Measurements from ENCODE around the gene ZNF185. TPM values are rescaled to one million over a fixed set of nuclear protein-coding genes. Genes with fewer than 3 reads are reported as not detected.
A peak's percentile ranks its signal among the peaks of the same experiment; 100 is the strongest.
"Not testable (repeated sequence)": the region's sequence is repeated elsewhere in the genome, so short reads cannot be mapped to it uniquely, and the experiment has no call there.

The ZNF185 gene
- total RNA-seq, 1 donor from 2014 or later, result 31.8 TPM

- Mint-ChIP-seq H3K4me1 (peaks cover 29% of the 10 kb centered on the region), H3K27ac (no peak overlapping the region), H3K9me3 (peaks cover 7% of the 10 kb centered on the region), H3K36me3 (no peaks in the 10 kb centered on the region), H3K27me3 (ENCODE audit: low read depth) (no peaks in the 10 kb centered on the region), H3K4me3 (no peak overlapping the region)
- DNase-seq (ENCODE audit: low spot score in 2 of 2, unreplicated experiment in 2 of 2), result no peak
- TF ChIP-seq CTCF (IDR thresholded peaks at IDR 0.05; ENCODE audit: unreplicated experiment), result no peak
These were observed 7.2 kb downstream of the ZNF185 start for GRCh38 chrX:152905081-152905420.

GRCh38 chrX:152907084-152907651 is 9.3 kb downstream of the ZNF185 start:
- no peaks in the 10 kb centered on the region for H3K27me3 Mint-ChIP-seq (ENCODE audit: low read depth)
- H3K27ac Mint-ChIP-seq, result peak overlapping the region; percentile 80
- no peak for TF ChIP-seq CTCF (IDR thresholded peaks at IDR 0.05; ENCODE audit: unreplicated experiment)
- DNase-seq (ENCODE audit: low spot score in 2 of 2, unreplicated experiment in 2 of 2), result peak in 1 of 2 experiments; percentile 50
- no peaks in the 10 kb centered on the region for H3K36me3 Mint-ChIP-seq
- no peaks in the 10 kb centered on the region for H3K9me3 Mint-ChIP-seq
- H3K4me1 Mint-ChIP-seq, result peaks cover 23% of the 10 kb centered on the region
- peak overlapping the region; percentile 60 for H3K4me3 Mint-ChIP-seq

GRCh38 chrX:152908486-152908885 is 10.6 kb downstream of the ZNF185 start:
- Mint-ChIP-seq H3K27me3 (ENCODE audit: low read depth) (no peaks in the 10 kb centered on the region), H3K4me1 (peaks cover 18% of the 10 kb centered on the region), H3K9me3 (no peaks in the 10 kb centered on the region), H3K36me3 (no peaks in the 10 kb centered on the region), H3K4me3 (no peak overlapping the region), H3K27ac (no peak overlapping the region)
- no peak for TF ChIP-seq CTCF (IDR thresholded peaks at IDR 0.05; ENCODE audit: unreplicated experiment)
- no peak for DNase-seq (ENCODE audit: low spot score in 2 of 2, unreplicated experiment in 2 of 2)

- H3K4me3 Mint-ChIP-seq; DNase-seq (ENCODE audit: low spot score in 2 of 2, unreplicated experiment in 2 of 2); H3K27ac Mint-ChIP-seq; H3K36me3 Mint-ChIP-seq; H3K9me3 Mint-ChIP-seq; H3K27me3 Mint-ChIP-seq (ENCODE audit: low read depth): not testable (repeated sequence)
- peaks cover 12% of the 10 kb centered on the region for H3K4me1 Mint-ChIP-seq
These were observed 12.2 kb downstream of the ZNF185 start for GRCh38 chrX:152910018-152910417.

GRCh38 chrX:152912106-152912505 is 14.2 kb downstream of the ZNF185 start:
- Mint-ChIP-seq H3K9me3 (peaks cover 3% of the 10 kb centered on the region), H3K27me3 (ENCODE audit: low read depth) (no peaks in the 10 kb centered on the region), H3K4me1 (peaks cover 4% of the 10 kb centered on the region), H3K4me3 (no peak overlapping the region), H3K36me3 (no peaks in the 10 kb centered on the region), H3K27ac (no peak overlapping the region)
- no peak for TF ChIP-seq CTCF (IDR thresholded peaks at IDR 0.05; ENCODE audit: unreplicated experiment)
- no peak for DNase-seq (ENCODE audit: low spot score in 2 of 2, unreplicated experiment in 2 of 2)

- Mint-ChIP-seq H3K36me3 (no peaks in the 10 kb centered on the region), H3K9me3 (peaks cover 3% of the 10 kb centered on the region), H3K4me1 (no peaks in the 10 kb centered on the region), H3K27ac (no peak overlapping the region), H3K27me3 (ENCODE audit: low read depth) (no peaks in the 10 kb centered on the region), H3K4me3 (no peak overlapping the region)
- no peak for TF ChIP-seq CTCF (IDR thresholded peaks at IDR 0.05; ENCODE audit: unreplicated experiment)
- no peak for DNase-seq (ENCODE audit: low spot score in 2 of 2, unreplicated experiment in 2 of 2)
These were observed 14.8 kb downstream of the ZNF185 start for GRCh38 chrX:152912641-152913040.

Measured in mesothelial cell of epicardium (in vitro differentiated cells).